ENCODE measurements around the gene PKP4.

The PKP4 gene

GRCh38 chr2:158561054-158561453 is 104.3 kb downstream of the PKP4 start:
- no peaks in the 10 kb centered on the region for H3K79me2 ChIP-seq (ENCODE audit: control insufficient read depth, insufficient read depth, low read length, unreplicated experiment)
- H3K27me3 ChIP-seq (ENCODE audit: insufficient read depth, low read length): no peaks in the 10 kb centered on the region
- H2AFZ ChIP-seq (ENCODE audit: low read length, unreplicated experiment): no peak overlapping the region
- no peaks in the 10 kb centered on the region for H3K4me1 ChIP-seq (ENCODE audit: control insufficient read depth, insufficient read depth, low read length, unreplicated experiment)
- no peak overlapping the region for H3K4me3 ChIP-seq (ENCODE audit: low read depth, low read length)
- H3K36me3 ChIP-seq (ENCODE audit: insufficient read depth, low read length): no peaks in the 10 kb centered on the region
- H3K27ac ChIP-seq (ENCODE audit: low read depth, low read length): no peak overlapping the region

- Histone ChIP-seq H3K4me3 (ENCODE audit: low read depth, low read length) (no peak overlapping the region), H3K36me3 (ENCODE audit: insufficient read depth, low read length) (no peaks in the 10 kb centered on the region), H3K27me3 (ENCODE audit: insufficient read depth, low read length) (no peaks in the 10 kb centered on the region), H3K79me2 (ENCODE audit: control insufficient read depth, insufficient read depth, low read length, unreplicated experiment) (no peaks in the 10 kb centered on the region), H3K27ac (ENCODE audit: low read depth, low read length) (no peak overlapping the region), H3K4me1 (ENCODE audit: control insufficient read depth, insufficient read depth, low read length, unreplicated experiment) (no peaks in the 10 kb centered on the region), H2AFZ (ENCODE audit: low read length, unreplicated experiment) (no peak overlapping the region)
Observed at GRCh38 chr2:158567208-158567607, 110.5 kb downstream of the PKP4 start.

- H3K36me3 ChIP-seq (ENCODE audit: insufficient read depth, low read length): no peaks in the 10 kb centered on the region
Observed at GRCh38 chr2:158569284-158569683, 112.5 kb downstream of the PKP4 start.

GRCh38 chr2:158570869-158571268 is 114.1 kb downstream of the PKP4 start:
- no peaks in the 10 kb centered on the region for H3K79me2 ChIP-seq (ENCODE audit: control insufficient read depth, insufficient read depth, low read length, unreplicated experiment)

More at GRCh38 chr2:158569284-158569683, 112.5 kb downstream of the PKP4 start:
- H3K27ac ChIP-seq (ENCODE audit: low read depth, low read length): no peak overlapping the region
- no peaks in the 10 kb centered on the region for H3K27me3 ChIP-seq (ENCODE audit: insufficient read depth, low read length)
- no peaks in the 10 kb centered on the region for H3K4me1 ChIP-seq (ENCODE audit: control insufficient read depth, insufficient read depth, low read length, unreplicated experiment)
- H3K79me2 ChIP-seq (ENCODE audit: control insufficient read depth, insufficient read depth, low read length, unreplicated experiment): no peaks in the 10 kb centered on the region
- H3K4me3 ChIP-seq (ENCODE audit: low read depth, low read length): no peak overlapping the region
- H2AFZ ChIP-seq (ENCODE audit: low read length, unreplicated experiment): no peak overlapping the region

GRCh38 chr2:158573739-158574138 is 117.0 kb downstream of the PKP4 start:
- Histone ChIP-seq H3K27me3 (ENCODE audit: insufficient read depth, low read length) (no peaks in the 10 kb centered on the region), H3K36me3 (ENCODE audit: insufficient read depth, low read length) (no peaks in the 10 kb centered on the region), H2AFZ (ENCODE audit: low read length, unreplicated experiment) (no peak overlapping the region), H3K4me3 (ENCODE audit: low read depth, low read length) (no peak overlapping the region), H3K79me2 (ENCODE audit: control insufficient read depth, insufficient read depth, low read length, unreplicated experiment) (no peaks in the 10 kb centered on the region), H3K27ac (ENCODE audit: low read depth, low read length) (no peak overlapping the region), H3K4me1 (ENCODE audit: control insufficient read depth, insufficient read depth, low read length, unreplicated experiment) (no peaks in the 10 kb centered on the region)

More at GRCh38 chr2:158570869-158571268, 114.1 kb downstream of the PKP4 start:
- Histone ChIP-seq H3K36me3 (ENCODE audit: insufficient read depth, low read length) (no peaks in the 10 kb centered on the region), H3K4me3 (ENCODE audit: low read depth, low read length) (no peak overlapping the region), H3K27me3 (ENCODE audit: insufficient read depth, low read length) (no peaks in the 10 kb centered on the region), H3K27ac (ENCODE audit: low read depth, low read length) (no peak overlapping the region), H3K4me1 (ENCODE audit: control insufficient read depth, insufficient read depth, low read length, unreplicated experiment) (no peaks in the 10 kb centered on the region), H2AFZ (ENCODE audit: low read length, unreplicated experiment) (no peak overlapping the region)

- Histone ChIP-seq H3K27me3 (ENCODE audit: insufficient read depth, low read length) (no peaks in the 10 kb centered on the region), H3K27ac (ENCODE audit: low read depth, low read length) (no peak overlapping the region), H2AFZ (ENCODE audit: low read length, unreplicated experiment) (no peak overlapping the region), H3K4me3 (ENCODE audit: low read depth, low read length) (no peak overlapping the region), H3K36me3 (ENCODE audit: insufficient read depth, low read length) (no peaks in the 10 kb centered on the region), H3K79me2 (ENCODE audit: control insufficient read depth, insufficient read depth, low read length, unreplicated experiment) (no peaks in the 10 kb centered on the region), H3K4me1 (ENCODE audit: control insufficient read depth, insufficient read depth, low read length, unreplicated experiment) (no peaks in the 10 kb centered on the region)
Observed at GRCh38 chr2:158575051-158575635, 118.4 kb downstream of the PKP4 start.

- H3K79me2 ChIP-seq (ENCODE audit: control insufficient read depth, insufficient read depth, low read length, unreplicated experiment): no peaks in the 10 kb centered on the region
- H3K27me3 ChIP-seq (ENCODE audit: insufficient read depth, low read length): no peaks in the 10 kb centered on the region
- H2AFZ ChIP-seq (ENCODE audit: low read length, unreplicated experiment): no peak overlapping the region
- no peak overlapping the region for H3K4me3 ChIP-seq (ENCODE audit: low read depth, low read length)
- H3K36me3 ChIP-seq (ENCODE audit: insufficient read depth, low read length): peaks cover 7% of the 10 kb centered on the region; the same call in 1 of the 2 replicates
- H3K4me1 ChIP-seq (ENCODE audit: control insufficient read depth, insufficient read depth, low read length, unreplicated experiment): no peaks in the 10 kb centered on the region
- no peak overlapping the region for H3K27ac ChIP-seq (ENCODE audit: low read depth, low read length)
Observed at GRCh38 chr2:158577141-158577540, 120.4 kb downstream of the PKP4 start.

GRCh38 chr2:158578703-158579330 is 122.1 kb downstream of the PKP4 start:
- Histone ChIP-seq H3K27ac (ENCODE audit: low read depth, low read length) (no peak overlapping the region), H3K4me1 (ENCODE audit: control insufficient read depth, insufficient read depth, low read length, unreplicated experiment) (no peaks in the 10 kb centered on the region), H3K4me3 (ENCODE audit: low read depth, low read length) (no peak overlapping the region), H3K27me3 (ENCODE audit: insufficient read depth, low read length) (no peaks in the 10 kb centered on the region), H2AFZ (ENCODE audit: low read length, unreplicated experiment) (no peak overlapping the region), H3K79me2 (ENCODE audit: control insufficient read depth, insufficient read depth, low read length, unreplicated experiment) (no peaks in the 10 kb centered on the region), H3K36me3 (ENCODE audit: insufficient read depth, low read length) (peaks cover 7% of the 10 kb centered on the region; the same call in 1 of the 2 replicates)

GRCh38 chr2:158579928-158580327 is 123.2 kb downstream of the PKP4 start:
- no peaks in the 10 kb centered on the region for H3K27me3 ChIP-seq (ENCODE audit: insufficient read depth, low read length)
- no peak overlapping the region for H3K27ac ChIP-seq (ENCODE audit: low read depth, low read length)
- H3K4me1 ChIP-seq (ENCODE audit: control insufficient read depth, insufficient read depth, low read length, unreplicated experiment): no peaks in the 10 kb centered on the region
- no peak overlapping the region for H3K4me3 ChIP-seq (ENCODE audit: low read depth, low read length)
- H3K36me3 ChIP-seq (ENCODE audit: insufficient read depth, low read length): peaks cover 12% of the 10 kb centered on the region; the same call in 1 of the 2 replicates
- no peak overlapping the region for H2AFZ ChIP-seq (ENCODE audit: low read length, unreplicated experiment)
- no peaks in the 10 kb centered on the region for H3K79me2 ChIP-seq (ENCODE audit: control insufficient read depth, insufficient read depth, low read length, unreplicated experiment)

GRCh38 chr2:158580760-158581159 is 124.0 kb downstream of the PKP4 start:
- Histone ChIP-seq H3K27ac (ENCODE audit: low read depth, low read length) (no peak overlapping the region), H3K27me3 (ENCODE audit: insufficient read depth, low read length) (no peaks in the 10 kb centered on the region), H3K4me3 (ENCODE audit: low read depth, low read length) (no peak overlapping the region), H3K4me1 (ENCODE audit: control insufficient read depth, insufficient read depth, low read length, unreplicated experiment) (peaks cover 5% of the 10 kb centered on the region), H3K79me2 (ENCODE audit: control insufficient read depth, insufficient read depth, low read length, unreplicated experiment) (no peaks in the 10 kb centered on the region), H2AFZ (ENCODE audit: low read length, unreplicated experiment) (no peak overlapping the region), H3K36me3 (ENCODE audit: insufficient read depth, low read length) (peaks cover 12% of the 10 kb centered on the region; the same call in 1 of the 2 replicates)

- peaks cover 12% of the 10 kb centered on the region; the same call in 1 of the 2 replicates for H3K36me3 ChIP-seq (ENCODE audit: insufficient read depth, low read length)
- H3K79me2 ChIP-seq (ENCODE audit: control insufficient read depth, insufficient read depth, low read length, unreplicated experiment): no peaks in the 10 kb centered on the region
- H2AFZ ChIP-seq (ENCODE audit: low read length, unreplicated experiment): no peak overlapping the region
- H3K4me3 ChIP-seq (ENCODE audit: low read depth, low read length): no peak overlapping the region
- peaks cover 17% of the 10 kb centered on the region for H3K4me1 ChIP-seq (ENCODE audit: control insufficient read depth, insufficient read depth, low read length, unreplicated experiment)
- no peaks in the 10 kb centered on the region for H3K27me3 ChIP-seq (ENCODE audit: insufficient read depth, low read length)
- no peak overlapping the region for H3K27ac ChIP-seq (ENCODE audit: low read depth, low read length)
Observed at GRCh38 chr2:158582670-158583069, 125.9 kb downstream of the PKP4 start.

All from ACC112 (cell line).